CD1c-positive myeloid dendritic cell (primary cell): ENCODE measurements around the gene FPR2.
"Not testable (repeated sequence)": the region's sequence is repeated elsewhere in the genome, so short reads cannot be mapped to it uniquely, and the experiment has no call there.

Experiments
- DNase-seq: peaks from one replicate; pipeline ENCODE4 v3.0.0-alpha.2; 2016; ENCODE audit errors: extremely low spot score

The FPR2 gene, protein sequence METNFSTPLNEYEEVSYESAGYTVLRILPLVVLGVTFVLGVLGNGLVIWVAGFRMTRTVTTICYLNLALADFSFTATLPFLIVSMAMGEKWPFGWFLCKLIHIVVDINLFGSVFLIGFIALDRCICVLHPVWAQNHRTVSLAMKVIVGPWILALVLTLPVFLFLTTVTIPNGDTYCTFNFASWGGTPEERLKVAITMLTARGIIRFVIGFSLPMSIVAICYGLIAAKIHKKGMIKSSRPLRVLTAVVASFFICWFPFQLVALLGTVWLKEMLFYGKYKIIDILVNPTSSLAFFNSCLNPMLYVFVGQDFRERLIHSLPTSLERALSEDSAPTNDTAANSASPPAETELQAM

DNA sequence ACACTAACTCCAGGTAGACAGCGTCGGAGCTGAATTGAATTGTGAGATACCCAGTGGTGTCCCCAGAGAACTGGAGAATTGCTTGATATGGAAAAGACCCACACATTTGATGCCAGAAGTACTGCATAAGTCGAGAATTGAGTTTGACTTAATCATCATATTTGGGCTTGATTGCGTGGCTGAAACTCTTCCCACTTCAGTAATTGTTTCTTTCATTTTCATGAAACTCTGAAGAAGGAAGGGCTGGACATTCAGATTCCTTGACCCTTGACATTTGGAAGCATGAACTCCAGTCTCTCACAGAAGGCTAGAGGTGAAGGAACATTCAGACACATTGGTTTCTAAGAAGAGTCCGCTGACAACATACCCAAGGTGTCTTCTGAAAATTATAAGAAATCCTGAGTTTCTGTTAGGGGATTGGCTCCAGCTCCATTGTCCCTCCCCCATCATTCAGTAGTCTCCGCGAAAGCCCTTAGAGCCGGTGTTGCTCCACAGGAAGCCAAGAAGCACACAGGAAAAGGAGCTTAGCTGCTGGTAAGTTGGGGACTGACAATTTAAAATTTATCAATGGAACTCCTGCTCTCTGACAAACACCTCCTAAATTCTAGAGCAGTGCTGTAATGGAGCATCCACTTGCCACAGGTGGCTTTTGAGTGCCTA, at the start of gene FPR2:
TSS of gene FPR2 (plus strand) at position 484 of the 660 bp plus-strand sequence. CDS start 7,479 bp downstream, outside the sequence.
- DNase-seq, result no peak

DNA sequence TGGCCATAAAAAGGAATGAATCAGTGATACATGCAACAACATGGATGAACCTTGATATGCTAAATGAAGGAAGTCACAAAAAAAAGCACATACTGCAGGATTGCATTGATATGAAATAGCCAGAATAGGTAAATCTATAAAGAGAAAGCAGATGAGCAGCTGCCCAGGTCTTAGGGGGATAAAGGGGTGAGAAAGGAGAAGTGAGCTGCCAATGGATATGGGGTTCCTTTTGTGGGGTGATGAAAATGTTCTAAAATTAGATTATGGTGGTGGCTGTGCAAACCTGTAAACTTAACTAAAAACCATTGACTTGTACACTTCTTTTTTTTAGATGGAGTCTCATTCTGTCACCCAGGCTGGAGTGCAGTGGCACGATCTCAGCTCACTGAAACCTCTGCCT, 49.3 kb upstream of the FPR2 start:
- no peak for DNase-seq

DNA sequence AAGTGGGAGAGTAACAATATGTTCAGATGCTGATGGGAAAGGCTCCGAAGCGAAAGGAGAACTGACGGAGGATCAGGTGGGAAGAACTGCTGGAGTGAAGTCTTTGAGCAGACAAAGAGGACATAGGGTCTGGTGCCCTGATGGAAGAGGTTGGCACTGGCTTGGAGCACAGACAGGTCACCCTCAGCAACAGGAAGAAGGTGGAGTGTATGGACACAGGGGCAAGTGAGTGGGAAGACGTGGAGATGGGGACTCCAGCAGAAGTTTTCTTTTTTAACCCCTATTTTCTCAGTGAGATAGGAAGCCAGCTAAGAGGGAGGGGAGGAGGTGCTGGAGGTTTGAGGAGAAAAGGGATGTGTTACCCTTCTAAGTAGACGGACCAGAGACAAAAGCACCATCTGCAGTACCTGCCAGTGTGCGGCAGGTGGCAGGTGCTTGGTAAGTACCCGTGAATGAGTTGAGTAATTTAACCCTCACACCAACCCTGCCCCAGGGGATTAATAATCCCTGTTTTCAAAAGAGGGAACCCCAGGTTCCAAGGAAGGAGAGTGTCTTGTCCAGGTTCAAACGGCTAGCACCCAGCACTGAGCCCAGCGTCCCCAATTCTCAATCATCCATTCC, 48.4 kb upstream of the FPR2 start:
- no peak for DNase-seq

DNA sequence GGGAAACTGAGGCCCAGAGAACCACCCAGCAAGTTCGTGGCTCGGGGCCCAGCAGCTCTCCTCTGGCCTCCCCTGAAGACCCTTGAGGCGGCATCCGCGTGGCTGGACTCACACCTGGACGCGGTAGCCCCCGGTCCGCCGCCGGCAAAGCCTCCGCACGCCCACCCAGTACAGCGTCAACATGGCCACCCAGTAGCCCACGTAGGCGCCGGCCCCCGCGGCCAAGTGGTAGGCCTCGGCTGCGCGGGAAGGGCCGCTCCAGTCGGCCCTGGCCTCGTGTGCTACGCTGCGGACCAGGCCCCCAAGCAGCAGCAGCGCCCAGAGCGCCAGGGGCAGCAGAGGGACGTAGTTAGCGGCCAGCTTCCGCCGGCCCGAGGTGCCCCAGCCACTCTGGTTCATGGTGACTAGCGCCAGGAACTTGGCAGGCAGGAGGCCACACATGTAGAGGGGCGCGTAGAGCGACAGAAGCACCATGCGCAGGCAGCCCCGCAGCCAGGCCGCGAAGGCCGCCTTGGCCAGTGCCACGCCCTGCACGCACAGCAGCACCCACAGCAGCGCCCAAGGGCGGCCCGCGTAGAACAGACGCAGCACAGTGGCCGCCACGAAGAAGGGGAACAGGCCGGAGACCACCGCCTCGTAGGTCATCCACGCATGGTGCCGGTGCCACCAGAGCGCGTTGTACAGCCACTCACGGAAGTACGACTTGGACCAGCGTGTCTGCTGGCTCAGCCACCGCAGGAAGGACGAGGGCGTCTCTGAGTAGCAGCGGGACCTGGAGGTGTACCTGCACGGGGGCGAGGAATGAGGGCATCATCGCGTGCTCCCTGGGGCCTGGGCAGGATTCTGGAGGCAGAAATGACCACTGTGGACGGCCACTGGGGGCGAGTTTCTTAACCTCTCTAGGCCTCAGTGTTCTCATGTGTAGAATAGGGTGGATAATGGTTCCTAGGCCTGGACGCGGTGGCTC, 47.4 kb upstream of the FPR2 start:
- no peak for DNase-seq

DNA sequence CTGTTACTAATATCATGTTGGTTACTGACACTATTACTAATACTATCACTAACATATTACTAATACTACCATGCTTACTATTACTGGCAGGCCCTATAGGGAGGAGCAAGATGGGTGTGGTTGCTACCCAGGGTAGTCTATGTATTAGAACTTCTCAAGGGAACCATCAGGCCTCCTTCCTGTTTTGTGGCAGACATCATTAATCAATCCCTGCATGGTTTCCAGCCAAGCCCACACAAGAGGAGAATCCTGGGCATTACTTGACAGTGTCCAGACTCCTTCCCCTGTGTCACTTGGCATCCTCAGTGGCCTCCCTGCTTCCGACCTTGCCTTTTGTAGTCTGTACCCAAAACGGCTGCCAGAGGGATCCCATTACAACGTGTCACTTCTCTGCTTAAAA, 46.1 kb upstream of the FPR2 start:
- DNase-seq, result peak; percentile 40

DNA sequence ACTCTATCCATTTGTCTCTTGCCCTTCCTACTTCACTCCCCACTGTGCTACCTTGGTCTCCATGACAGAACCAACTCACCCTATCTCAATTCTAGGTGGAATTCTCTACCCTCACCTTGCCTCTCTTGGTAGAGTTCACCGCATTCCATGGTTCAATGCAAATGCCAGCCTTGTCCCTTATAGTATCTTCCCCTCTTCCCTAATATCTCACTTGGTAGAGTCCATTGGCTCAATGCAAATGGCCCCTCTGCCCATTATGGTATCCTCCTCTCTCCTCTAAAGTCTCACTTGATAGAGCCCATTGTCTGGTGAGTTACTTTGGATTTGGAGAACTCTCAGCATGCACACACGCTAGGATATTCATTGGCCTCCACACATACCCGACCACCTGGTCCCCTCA, 45.1 kb upstream of the FPR2 start:
- no peak for DNase-seq

DNA sequence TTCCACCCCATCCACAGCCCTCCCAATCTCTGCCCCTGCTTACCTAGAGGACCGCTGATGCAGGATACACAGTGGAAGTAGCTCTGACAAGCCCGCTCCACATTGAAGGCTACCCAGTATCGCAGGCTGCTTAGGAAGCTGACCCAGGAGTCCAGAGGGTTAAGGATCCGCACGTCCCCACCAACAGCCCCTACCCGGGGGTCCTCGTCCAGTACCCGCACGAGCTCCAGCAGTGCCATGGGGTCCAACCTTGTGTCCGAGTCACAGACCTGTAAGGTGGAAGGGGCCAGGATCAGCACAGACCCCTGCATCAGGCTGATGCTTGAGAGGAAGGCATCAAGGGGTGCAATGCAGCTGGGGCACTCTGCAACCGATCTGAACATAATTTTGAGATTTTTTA, 44.1 kb upstream of the FPR2 start:
- DNase-seq, result no peak

DNA sequence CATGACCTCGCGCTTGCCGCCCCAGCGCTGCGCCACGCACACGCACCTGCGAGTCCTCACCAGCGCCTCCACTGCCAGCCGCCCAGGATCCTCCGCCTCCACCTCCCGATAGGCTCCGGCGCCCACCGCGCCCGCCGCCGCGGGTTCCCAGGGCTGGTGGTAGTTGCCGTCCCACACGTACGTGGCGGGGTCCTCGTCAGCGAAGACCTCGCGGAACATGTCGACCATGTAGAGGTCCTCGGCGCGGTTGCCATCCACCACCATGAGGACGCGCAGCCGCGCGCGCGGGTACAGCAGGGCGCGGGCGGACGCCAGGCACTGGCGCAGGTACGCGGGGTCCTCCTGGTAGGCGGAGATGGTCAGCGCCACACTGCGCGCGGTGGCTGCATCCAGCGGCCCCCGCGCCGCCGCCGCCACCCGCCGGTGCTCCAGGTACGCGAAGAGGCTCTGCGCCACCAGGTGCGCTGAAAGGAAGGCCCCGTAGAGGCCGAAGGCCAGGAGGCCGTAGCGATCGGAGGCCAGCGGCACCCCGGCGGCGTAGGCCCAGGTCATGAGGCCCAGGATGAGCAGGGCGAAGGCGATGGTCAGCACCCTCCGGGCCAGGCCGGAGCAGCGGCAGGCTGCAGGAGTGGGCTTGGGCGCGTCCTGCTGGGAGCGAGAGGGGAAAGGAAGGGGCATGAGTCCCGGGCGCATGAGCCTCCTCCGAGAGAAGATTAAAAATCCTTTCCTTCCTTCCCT, 41.6 kb upstream of the FPR2 start:
- DNase-seq, result no peak

DNA sequence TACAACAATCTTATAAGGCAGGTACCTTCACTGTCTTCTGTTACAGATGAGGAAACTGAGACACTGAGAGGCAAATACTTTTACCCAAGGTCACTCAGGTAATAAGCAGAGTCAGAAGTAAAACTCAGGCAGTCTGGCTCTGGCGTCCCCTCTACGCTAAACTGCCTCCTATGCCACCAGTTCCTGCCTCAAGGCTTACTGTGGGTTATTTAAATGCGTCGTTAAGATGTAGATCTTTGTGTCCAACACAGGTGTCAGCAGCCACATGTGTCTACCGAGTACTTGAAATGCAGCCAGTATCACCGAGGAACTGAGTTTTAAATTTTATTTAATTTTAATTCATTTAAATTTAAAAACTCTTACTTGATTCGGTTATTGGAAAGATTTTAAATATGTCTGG, 39.1 kb upstream of the FPR2 start:
- DNase-seq, result no peak

DNA sequence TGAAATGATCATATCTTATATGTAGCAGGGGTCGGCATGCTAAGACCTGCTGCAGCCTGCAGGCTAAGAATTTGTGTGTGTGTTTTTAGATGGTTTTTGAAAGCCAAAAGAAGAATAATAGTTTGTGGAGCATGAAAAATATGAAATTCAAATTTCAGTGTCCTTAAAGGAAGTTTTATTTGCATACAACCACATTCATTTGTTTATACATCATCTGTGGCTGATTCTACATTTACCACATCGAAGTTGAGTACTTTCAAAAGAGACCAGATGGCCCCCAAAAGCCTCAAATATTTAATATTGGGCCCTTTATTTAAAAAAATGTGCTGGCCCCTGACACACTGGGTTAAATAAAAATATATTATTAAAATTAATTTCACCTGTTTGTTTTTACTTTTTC, 38.5 kb upstream of the FPR2 start:
- DNase-seq, result no peak

DNA sequence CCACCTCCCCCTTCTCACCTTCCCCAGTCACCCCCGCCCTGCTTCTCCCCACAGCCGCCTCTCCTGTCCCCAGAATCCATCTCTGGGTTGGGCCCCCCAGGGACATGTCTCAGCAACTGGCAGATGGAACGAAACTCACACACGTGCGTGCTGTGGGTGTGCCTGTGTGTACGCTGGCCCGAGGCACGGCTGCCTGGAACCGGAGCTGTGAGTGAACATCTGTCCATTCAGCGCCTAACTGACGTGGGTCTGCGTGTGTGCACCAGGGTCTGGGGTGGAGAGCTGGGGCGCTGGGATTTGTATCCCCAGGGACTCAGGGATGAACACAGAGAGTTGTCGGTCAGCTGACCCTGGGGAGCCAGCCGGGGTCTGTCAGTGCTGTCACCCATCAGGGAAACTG, 36.4 kb upstream of the FPR2 start:
- DNase-seq, result no peak

DNA sequence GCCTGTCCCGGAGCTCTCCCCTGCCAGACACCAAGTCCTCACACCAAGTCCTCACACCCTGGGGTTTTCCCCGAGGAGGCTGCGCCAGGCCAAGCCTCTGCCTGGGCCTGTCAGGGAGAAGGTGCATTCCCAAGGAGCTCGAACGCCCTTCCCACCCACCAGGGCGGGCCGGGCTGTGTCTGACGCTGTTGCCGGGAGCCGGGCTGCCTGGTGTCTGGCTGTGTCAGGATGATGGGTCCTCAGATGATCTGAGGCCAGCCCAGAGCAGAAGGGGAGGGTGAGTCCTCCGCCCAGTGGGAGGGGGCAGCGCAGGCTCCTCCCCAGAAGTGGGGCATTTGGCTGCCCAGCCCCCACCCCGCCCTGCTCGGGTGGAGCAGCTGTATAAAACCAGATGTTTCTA, 34.9 kb upstream of the FPR2 start:
- DNase-seq, result no peak

DNA sequence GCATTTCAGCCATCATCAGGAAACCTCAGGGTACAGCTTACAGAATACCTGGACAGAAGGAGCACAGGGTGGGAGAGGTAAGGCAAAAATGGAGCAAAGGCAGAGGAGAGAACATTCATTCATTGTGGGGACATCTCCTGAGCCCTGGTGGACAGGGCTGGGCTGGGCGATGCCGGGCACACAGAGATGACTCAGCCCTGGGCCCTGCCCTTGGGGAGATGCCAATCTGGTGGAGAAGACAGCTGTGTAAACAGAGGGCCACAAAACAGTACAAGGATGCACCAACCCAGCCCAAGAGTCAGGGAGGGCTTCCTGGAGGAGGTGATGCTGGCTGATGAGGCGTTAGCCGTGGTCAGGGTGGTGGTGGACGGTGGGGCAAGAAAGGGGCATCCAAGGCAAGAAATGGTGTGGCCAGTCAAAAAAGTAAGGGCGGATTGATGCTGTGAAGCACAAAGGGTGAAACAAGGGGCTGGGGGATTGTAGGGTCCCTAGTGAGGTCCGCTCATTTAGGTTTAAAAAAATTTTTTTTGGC, 33.6 kb upstream of the FPR2 start:
- no peak for DNase-seq

DNA sequence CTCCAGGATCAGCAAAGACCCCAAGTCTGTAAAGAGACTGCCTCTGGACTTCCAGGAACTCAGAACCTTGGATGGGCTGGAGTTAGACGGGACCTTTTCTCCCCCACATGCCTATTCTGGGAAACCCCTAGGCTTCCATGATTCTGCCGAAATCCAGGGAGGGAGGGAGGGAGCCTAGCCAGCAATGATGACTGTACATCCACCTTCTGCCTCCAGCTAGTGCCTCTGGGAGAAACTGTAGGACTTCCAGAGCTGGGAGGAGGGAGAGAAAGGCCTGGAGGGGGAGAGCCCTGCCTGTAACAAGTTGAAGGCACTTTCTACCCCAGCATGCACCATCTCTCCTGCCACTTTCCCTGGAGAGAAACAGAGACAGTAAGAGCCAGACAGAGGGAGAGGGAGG, 31.2 kb upstream of the FPR2 start:
- no peak for DNase-seq

DNA sequence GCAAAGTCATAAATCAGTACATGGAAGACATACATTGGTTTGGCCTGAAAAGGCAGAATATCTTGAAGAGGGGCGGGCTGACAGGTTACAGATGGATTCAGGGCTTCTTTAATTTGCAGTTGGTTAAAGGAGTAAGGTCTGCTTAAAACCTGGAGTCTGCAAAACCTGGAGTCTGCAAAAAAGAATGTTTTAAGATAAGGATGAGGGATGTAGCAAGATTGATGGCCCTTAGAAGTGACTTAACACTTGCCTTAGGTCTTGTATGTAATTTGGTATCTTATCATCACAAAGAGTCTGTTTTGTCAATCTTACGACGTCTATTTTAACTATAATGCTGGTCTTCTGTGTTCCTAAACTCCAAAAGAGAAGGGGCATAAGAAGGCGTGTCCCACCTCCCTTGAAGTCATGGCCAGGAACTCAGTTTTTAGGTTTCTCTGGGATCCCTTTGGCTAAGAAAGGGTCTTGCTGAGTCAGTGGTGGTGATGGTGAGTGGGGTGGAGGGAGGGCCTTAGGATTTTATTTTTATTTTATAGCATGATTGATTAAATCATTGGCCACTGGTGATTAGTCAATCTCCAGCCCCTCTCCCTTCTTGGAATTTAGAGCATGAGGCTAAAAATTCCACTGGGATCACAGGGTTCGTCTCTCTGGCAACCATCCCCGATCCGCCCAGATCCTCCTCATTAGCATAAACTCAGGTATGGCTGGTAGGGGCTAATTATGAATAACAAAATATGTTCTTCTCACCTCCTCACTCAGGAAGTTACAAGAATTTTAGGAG, 27.0 kb upstream of the FPR2 start:
- DNase-seq, result no peak

DNA sequence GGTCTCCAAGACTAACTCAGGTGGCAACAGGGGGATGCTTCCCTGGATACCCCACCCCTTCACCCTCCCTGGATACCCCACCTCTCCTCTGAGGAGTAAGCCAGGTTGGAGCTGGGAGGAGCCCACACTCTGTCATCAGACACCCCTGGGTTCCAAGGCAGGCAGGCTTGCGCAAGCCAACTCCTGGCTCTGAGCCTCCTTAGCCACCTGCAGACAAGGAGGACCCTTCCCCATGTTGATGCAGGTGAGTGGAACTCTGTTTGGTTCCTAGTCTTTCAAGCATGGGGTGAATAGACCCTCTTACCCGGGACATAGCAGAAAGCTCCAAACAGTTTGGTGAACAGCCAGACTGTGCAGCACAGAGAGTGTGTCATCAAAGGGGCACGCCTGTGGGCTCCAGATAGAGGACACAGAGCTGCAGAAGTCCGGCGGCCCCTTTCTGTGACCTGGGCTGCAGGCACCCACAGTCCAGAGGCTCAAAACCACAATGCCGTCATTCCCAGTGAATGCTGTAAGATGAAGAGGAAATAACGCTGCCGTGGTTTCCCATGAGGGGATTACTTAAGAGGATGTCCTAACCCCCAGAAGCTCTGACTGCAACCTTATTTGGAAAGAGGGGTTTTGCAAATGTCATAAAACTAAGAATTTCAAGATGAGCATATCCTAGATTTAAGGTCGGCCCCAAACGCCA, 25.1 kb upstream of the FPR2 start:
- peak; percentile 93 for DNase-seq

DNA sequence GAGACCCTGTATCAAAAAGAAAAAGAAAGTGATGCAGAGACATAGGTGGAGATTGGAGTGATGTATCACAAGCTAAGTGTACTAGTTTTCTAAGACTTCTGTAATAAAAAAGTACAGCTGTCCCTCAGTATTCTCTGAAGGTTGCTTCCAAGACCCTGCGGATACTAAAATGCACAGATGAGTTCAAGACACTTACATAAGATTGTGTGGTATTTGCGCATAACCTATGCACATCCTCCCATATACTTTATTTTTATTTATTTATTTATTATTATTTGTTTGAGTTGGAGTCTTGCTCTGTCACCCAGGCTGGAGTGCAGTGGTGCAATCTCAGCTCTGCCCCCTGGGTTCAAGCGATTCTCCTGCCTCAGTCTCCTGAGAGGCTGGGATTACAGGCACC, 23.6 kb upstream of the FPR2 start:
- DNase-seq, result no peak

DNA sequence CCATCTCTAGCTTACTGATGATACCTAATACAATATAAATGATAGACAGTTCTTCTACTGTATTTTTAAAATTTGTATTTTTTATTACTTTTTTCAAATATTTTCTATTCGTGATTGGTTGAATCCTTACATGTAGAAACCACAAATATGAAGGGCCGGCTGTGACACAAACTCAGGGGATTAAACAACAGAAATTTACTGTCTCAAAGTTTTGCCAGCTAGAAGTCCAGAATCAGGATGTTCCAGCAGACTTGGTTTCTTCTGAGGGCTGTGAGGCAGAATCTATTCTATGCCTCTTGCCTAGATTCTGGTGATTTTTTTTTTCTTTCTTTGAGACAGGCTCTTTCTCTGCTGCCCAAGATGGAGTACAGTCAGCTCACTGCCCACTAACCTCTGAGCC, 23.1 kb upstream of the FPR2 start:
- DNase-seq, result no peak

DNA sequence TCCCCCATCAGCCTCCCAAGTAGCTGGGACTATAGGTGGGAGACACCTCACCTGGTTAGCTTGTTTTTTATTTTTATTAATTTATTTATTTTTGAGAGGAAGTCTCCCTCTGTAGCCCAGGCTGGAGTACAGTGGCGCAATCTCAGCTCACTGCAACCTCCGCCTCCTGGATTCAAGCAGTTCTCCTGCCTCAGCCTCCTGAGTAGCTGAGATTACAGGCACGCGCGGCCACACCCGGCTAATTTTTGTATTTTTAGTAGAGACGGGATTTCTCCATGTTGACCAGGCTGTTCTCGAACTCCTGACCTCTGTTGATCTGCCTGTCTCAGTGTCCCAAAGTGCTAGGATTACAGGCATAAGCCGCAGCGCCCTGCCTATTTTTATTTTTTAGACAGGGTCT, 22.5 kb upstream of the FPR2 start:
- DNase-seq, result not testable (repeated sequence)
